GM06990 (cell line): ENCODE results near the gene FBXW4.

Source experiments
- DNase-seq: peaks from one replicate; pipeline ENCODE4 v3.0.0-alpha.2; 2011; ENCODE audit not compliant: insufficient read length; ENCODE audit errors: extremely low read depth
- H3K27me3 ChIP-seq: replicated peaks from 2 replicates; pipeline ENCODE4 v1.6.0; 2011; ENCODE audit warnings: low read length; ENCODE audit not compliant: control insufficient read depth, insufficient read depth
- H3K36me3 ChIP-seq: 2 replicates; pipeline ENCODE4 v1.5.1; 2011; ENCODE audit warnings: low read length; ENCODE audit not compliant: control insufficient read depth, insufficient read depth
- H3K4me3 ChIP-seq: replicated peaks from 2 replicates; pipeline ENCODE4 v1.5.1; 2011; ENCODE audit warnings: low read depth, mild to moderate bottlenecking, control low read depth, low read length
- TF ChIP-seq, protein P1 (sequence below): IDR thresholded peaks from 2 replicates; pipeline ENCODE4 v1.5.1; 2011; ENCODE audit warnings: low read length, control low read depth, mild to moderate bottlenecking, inconsistent platforms; ENCODE audit not compliant: insufficient read depth, poor library complexity, severe bottlenecking

FBXW4 gene

GRCh38 chr10:101585841-101586240, 109.1 kb downstream of the FBXW4 start:
- TF ChIP-seq, protein P1, sequence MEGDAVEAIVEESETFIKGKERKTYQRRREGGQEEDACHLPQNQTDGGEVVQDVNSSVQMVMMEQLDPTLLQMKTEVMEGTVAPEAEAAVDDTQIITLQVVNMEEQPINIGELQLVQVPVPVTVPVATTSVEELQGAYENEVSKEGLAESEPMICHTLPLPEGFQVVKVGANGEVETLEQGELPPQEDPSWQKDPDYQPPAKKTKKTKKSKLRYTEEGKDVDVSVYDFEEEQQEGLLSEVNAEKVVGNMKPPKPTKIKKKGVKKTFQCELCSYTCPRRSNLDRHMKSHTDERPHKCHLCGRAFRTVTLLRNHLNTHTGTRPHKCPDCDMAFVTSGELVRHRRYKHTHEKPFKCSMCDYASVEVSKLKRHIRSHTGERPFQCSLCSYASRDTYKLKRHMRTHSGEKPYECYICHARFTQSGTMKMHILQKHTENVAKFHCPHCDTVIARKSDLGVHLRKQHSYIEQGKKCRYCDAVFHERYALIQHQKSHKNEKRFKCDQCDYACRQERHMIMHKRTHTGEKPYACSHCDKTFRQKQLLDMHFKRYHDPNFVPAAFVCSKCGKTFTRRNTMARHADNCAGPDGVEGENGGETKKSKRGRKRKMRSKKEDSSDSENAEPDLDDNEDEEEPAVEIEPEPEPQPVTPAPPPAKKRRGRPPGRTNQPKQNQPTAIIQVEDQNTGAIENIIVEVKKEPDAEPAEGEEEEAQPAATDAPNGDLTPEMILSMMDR = no peak
- no peaks in the 10 kb centered on the region for H3K27me3 ChIP-seq
- no peak for DNase-seq
- H3K4me3 ChIP-seq = no peak overlapping the region
- H3K36me3 ChIP-seq = peaks cover 11% of the 10 kb centered on the region

GRCh38 chr10:101580486-101581399, 114.2 kb downstream of the FBXW4 start:
- DNase-seq = no peak
- TF ChIP-seq, protein P1 = no peak
- peaks cover 26% of the 10 kb centered on the region for H3K36me3 ChIP-seq
- no peak overlapping the region for H3K4me3 ChIP-seq
- H3K27me3 ChIP-seq = no peaks in the 10 kb centered on the region

- TF ChIP-seq, protein P1 = no peak
- peaks cover 26% of the 10 kb centered on the region for H3K36me3 ChIP-seq
- H3K4me3 ChIP-seq = no peak overlapping the region
- H3K27me3 ChIP-seq = no peaks in the 10 kb centered on the region
- DNase-seq = no peak
These were observed 115.5 kb downstream of the FBXW4 start for GRCh38 chr10:101579516-101579870.

GRCh38 chr10:101578803-101579515, 116.0 kb downstream of the FBXW4 start:
- H3K36me3 ChIP-seq = peaks cover 24% of the 10 kb centered on the region
- H3K4me3 ChIP-seq = no peak overlapping the region
- no peak for DNase-seq
- TF ChIP-seq, protein P1 = no peak
- no peaks in the 10 kb centered on the region for H3K27me3 ChIP-seq

GRCh38 chr10:101578192-101578591, 116.8 kb downstream of the FBXW4 start:
- Histone ChIP-seq H3K27me3 (no peaks in the 10 kb centered on the region), H3K4me3 (no peak overlapping the region), H3K36me3 (peaks cover 20% of the 10 kb centered on the region)
- DNase-seq = no peak
- TF ChIP-seq, protein P1 = no peak
